DMS79 treated with DMSO at 0.1 percent for 48 hours (cell line): ENCODE data around the gene CNGA4.
"Not testable (repeated sequence)": the region's sequence is repeated elsewhere in the genome, so short reads cannot be mapped to it uniquely, and the experiment has no call there.

Experiments used
- DNase-seq: peaks from one replicate; lab custom pipeline; 2025; lab: John Stamatoyannopoulos, UW

The CNGA4 gene

DNA sequence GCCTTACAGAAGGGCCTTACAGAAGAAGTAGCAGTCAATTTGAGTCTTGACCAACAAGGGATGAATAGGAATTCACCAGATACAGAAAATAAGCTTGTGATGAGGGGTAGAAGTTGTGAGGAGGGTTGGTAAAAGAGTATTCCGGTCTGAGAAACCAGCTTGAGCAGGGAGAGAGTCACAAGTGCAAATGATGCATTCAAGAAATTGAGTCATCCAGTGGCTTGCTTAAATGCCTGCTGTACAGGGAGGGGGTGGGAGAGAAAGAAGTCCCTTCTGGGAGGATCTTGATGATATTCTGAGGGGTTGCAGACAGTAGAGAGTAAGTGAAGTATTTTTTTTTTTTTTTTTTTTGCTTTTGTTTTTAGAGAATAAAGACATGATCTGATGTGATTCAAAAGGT lies 29.9 kb downstream of the CNGA4 start:
- DNase-seq: no peak

DNA sequence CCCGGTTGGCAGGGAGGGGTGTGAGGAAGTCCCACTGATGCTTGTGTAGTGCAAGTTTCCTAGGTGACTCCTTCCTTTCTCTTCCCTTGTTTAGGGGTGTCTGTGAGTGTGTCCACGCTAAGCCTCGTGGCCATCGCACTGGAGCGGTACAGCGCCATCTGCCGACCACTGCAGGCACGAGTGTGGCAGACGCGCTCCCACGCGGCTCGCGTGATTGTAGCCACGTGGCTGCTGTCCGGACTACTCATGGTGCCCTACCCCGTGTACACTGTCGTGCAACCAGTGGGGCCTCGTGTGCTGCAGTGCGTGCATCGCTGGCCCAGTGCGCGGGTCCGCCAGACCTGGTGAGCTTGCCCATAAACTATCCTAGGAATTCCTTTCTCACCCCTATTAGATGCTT lies 31.1 kb downstream of the CNGA4 start:
- no peak for DNase-seq

DNA sequence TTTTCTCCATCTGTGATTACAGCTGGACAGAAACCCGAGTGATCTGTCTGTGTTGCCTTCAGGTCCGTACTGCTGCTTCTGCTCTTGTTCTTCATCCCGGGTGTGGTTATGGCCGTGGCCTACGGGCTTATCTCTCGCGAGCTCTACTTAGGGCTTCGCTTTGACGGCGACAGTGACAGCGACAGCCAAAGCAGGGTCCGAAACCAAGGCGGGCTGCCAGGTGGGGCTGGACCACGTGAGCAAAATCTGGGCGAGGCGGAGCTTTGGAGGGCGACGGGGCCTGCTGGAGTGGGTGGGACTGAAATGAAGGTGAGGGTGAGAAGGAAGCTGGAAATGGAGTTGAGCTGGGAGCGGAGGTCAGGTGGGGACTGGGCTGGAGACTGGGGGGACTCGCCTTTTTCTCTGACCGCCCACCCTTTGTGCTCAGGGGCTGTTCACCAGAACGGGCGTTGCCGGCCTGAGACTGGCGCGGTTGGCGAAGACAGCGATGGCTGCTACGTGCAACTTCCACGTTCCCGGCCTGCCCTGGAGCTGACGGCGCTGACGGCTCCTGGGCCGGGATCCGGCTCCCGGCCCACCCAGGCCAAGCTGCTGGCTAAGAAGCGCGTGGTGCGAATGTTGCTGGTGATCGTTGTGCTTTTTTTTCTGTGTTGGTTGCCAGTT lies 31.8 kb downstream of the CNGA4 start:
- DNase-seq: no peak

DNA sequence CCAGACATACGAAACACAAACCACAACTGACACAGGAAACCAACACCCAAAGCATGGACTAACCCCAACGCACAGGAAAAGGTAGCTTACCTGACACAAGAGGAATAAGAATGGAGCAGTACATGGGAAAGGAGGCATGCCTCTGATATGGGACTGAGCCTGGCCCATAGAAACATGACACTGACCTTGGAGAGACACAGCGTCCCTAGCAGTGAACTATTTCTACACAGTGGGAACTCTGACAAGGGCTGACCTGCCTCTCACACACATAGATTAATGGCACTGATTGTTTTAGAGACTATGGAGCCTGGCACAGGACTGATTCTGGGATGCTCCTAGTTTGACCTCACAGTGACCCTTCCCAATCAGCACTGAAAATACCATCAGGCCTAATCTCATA lies 32.7 kb downstream of the CNGA4 start:
- DNase-seq: no peak

DNA sequence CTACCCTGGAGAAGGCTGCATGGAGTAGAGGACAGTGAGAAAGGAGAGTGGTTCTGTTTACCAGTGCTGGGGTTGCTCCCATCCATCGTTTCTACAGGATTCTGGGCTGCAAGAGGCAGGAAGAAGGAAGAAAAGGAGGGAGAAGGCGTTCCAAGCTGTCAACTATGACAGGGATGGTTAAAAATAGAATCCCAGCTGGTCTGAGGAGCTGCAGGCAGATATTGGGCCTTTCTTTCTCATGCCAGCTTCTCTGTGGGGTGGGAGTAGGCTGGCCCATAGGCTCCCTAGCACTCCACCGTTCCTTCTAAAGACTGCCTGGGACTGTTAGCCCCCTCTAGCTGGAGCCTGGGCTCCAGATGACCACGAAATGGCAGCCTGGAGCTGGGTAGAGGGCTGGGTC lies 34.3 kb downstream of the CNGA4 start:
- DNase-seq: no peak

DNA sequence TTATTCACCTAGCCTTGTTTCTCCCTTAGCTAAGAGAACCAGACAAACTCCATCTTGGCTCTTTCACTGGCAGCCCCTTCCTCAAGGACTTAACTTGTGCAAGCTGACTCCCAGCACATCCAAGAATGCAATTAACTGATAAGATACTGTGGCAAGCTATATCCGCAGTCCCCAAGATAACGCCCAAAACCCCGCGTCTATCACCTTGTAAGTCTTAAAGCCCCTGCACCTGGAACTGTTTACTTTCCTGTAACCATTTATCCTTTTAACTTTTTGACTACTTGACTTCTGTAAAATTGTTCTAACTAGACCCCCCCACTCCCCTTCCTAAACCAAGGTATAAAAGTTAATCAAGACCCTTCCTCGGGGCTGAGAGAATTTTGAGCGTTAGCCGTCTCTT lies 41.9 kb downstream of the CNGA4 start:
- not testable (repeated sequence) for DNase-seq

DNA sequence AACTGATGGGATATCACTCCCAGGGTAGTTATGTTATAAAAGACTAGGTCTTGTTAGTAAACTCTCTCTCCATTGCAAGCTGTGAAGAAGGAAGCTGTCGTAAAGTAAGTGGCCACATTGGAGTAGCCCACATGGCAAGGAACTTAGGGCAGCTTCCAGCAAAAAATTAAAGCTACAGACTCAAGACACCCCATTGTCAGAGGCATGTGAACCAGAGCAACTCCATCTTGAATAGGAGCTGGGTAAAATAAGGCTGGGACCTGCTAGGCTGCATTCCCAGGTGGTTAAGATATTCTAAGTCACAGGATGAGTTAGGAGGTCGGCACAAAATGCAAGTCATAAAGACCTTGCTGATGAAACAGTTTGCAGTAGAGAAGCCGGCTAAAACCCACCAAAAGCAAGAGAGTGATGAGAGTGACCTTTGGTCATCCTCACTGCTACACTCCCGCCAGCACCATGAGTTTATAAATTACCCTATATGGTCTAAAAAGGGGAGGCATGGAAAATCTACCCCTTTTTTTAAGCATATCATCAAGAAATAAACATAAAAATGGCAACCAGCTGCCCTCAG lies 44.6 kb downstream of the CNGA4 start:
- DNase-seq: no peak

DNA sequence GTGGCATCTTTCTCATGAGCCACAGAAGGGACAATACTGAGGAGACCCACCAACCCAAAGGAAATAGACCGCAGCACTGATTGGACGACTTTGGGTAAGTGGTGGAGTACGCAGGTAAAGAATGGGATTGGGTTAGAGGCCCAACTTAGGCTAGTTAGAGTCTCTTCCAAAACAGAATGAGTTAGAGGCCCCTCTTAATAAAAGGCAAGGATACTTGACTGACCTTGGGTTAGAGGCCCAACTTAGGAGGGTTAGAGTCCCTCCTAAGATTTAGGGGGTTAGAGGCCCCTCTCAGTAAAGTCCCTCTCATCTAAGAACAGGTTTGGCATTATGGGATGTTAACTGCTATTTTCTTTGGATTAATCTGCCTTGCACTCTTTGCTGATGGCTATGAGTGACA lies 45.4 kb downstream of the CNGA4 start:
- DNase-seq: no peak

DNA sequence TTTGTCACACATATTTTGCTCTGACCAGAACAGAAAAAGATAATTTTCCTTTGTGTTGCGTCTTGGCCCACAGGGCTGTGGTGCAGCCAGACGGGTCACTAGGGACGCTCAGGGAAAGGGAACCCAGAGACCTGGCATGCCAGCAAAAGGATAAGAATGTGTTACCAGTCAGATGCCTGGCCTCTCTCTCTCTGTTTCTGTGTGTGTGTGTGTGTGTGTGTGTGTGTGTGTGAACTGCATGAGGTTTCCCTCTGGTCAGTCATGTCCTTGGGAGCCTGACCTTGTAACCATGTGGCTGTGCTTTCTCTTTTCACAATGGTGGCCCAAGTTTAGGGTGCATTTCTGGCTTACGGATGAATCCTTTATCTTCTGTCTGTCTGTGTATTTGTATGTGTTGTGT lies 46.1 kb downstream of the CNGA4 start:
- DNase-seq: no peak
